NOMO-1 treated with DMSO at 0.1 percent for 48 hours (cell line): ENCODE data around the gene GNG12.
"Not testable (repeated sequence)": the region's sequence is repeated elsewhere in the genome, so short reads cannot be mapped to it uniquely, and the experiment has no call there.

Source experiments
- DNase-seq: peaks from one replicate; lab custom pipeline; 2025; ENCODE audit not compliant: unreplicated experiment; lab: John Stamatoyannopoulos, UW

The GNG12 gene

DNA sequence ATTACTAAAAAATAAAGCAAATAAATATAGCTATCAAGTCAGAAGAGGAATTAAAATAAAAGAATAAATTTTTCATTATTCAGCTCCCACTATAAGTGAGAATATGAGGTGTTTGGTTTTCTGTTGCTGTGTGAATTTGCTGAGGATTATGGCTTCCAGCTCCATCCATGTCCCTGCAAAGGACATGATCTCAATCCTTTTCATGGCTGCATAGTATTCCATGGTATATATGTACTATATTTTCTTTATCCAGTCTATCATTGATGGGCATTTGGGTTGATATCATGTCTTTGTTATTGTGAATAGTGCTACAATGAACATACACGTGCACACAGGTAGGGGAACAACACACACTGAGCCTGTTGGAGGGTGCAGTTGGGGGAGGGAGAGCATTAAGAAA is 176.1 kb downstream of the GNG12 start:
- DNase-seq: not testable (repeated sequence)

DNA sequence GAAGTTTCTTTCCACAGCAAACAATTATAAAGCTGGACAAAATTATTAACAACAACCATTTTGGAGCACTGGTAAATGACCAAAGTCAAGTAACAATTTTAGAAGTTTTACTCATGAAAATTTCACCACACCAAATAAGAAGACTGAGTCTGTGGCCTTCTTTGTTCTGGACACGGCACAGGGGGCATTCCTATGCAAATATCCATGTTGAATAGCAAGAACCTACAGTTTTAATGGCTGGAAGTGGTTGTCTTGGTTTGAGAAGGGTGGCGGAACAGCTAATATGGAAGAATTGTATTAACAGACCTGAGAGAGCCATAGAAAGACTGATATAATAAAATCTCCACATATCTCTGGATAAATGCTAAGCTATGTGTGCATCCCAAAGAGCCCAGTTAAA is 177.7 kb downstream of the GNG12 start:
- DNase-seq: no peak

DNA sequence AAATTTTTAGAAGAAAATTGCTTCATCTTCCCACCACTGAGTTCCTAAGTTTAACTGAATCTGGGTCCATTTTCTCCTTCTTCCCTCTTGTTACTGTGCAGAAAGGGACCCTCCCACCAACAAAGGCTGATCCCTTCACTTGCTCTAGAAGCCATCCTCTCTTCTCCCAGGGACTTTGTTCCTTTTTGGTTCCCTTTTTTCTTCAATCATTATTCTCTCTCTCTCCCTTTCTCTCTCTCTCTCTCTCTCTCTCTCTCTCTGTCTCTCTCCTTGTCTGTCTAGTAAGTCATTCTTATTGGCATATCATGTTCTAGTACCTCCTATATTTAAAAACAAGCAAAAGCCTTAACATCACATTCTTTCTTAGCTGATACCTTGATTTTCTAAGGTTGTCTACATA is 180.0 kb downstream of the GNG12 start:
- DNase-seq: no peak

GRCh38 chr1:67652800-67653199 is 180.5 kb downstream of the GNG12 start:
- DNase-seq: no peak
